Stimulated activated naive CD4-positive, alpha-beta T cell treated with Interleukin-2 at 50 U/mL for 16 hours (primary cell): ENCODE measurements around the gene KCNK15.
"Not testable (repeated sequence)": the region's sequence is repeated elsewhere in the genome, so short reads cannot be mapped to it uniquely, and the experiment has no call there.

ENCODE experiments used
- DNase-seq: peaks from one replicate; lab custom pipeline; 2025; lab: John Stamatoyannopoulos, UW

KCNK15 gene

DNA sequence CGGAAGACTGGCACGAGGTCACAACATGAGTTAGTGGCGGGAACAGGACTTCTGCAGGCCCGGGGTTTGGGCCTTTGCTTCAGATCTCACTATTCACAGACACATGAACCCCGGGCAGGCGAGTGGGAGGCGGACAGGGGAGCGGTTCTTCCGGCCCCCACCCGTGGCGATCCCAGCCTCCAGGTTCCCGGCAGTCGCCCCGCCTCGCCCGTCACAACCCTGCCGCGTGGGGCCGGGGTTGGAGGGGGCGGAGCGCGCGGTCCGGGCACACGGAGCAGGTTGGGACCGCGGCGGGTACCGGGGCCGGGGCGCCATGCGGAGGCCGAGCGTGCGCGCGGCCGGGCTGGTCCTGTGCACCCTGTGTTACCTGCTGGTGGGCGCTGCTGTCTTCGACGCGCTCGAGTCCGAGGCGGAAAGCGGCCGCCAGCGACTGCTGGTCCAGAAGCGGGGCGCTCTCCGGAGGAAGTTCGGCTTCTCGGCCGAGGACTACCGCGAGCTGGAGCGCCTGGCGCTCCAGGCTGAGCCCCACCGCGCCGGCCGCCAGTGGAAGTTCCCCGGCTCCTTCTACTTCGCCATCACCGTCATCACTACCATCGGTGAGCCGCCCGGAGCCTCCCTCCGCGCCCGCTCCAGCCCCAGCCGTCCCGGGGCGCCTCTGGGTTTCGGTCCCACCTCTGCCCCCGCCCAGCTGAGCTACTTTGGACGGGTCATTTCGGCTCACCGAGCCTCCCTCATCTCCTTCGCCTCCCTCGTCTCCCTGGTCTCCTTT is at the start of gene KCNK15:
KCNK15 (plus strand) TSS at position 268 of the 769 bp plus-strand sequence; CDS start at position 314, 46 bp downstream.
- peak; percentile 55 for DNase-seq

DNA sequence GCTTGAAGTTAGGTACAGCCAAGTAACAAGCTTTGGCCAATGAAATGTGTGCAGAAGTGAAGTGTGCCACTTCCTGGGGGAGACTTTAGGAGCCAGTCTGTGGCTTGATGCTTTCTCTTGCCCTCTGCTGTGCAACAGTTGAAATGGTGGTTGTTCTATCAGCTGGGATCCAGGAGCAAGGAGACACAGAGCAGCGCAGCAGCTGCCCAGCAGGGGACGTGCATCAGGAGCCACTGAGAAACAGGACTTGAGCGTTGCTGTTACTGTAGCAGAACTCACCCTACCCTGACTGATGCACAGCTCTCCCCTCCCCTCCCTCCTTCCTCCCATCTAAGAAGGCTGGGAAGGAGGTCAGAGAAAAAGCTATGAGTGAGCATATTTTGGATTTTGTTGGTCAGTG is 49.4 kb upstream of the KCNK15 start:
- no peak for DNase-seq

DNA sequence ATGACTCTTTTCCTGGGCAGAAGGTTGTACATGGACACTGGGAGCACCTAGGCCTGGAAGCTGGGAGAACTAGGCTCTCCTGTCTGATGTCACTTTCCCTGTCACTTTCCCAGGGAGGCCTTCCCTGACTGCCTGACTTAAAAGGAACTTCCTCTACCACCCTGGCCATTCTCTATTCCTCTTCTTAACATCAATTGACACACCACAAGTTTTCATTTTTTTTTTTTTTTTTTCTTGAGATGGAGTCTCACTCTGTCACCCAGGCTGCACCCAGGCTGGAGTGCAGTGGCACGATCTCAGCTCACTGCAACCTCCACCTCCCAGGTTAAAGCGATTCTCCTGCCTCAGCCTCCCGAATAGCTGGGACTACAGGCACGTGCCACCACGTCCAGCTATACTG is 48.6 kb upstream of the KCNK15 start:
- not testable (repeated sequence) for DNase-seq

DNA sequence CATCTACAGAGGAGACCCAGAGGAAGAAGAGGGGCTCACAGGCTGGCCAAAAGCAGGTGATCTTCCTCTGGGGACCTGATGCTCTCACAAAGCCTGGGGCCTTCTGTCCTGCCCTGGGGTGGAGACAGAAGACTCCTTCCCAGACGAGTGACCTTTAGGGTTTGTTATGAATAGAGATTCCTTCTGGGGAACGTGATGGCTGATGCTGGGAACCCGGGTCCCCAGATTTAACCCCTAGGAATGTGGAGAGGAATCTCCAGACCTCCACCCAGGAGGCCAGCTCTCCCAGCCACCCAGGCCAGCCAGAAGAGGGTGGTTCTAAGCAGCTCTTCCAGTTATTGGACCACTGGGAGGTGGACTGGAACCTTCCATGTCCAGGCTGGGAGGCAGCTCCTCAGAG is 47.3 kb upstream of the KCNK15 start:
- DNase-seq, result no peak

DNA sequence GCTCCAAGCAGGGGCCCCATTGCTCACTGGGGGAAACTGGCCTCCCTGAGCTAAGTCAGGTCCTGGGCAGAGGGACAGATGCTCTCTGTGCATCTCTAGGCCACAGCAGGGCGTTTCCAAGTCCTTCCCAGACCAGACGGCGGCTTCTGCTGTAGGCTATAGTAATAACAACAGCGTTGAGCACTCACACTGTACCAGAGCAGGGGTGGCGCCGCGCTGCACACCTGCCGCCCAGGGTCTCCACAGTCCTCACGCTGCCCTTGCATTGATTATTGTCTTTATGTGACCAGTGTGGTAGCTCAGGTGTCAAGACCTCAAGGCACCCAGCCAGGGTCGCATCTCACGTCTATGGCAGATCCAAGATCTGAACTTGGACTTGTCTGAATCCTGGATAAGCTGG is 45.4 kb upstream of the KCNK15 start:
- no peak for DNase-seq

DNA sequence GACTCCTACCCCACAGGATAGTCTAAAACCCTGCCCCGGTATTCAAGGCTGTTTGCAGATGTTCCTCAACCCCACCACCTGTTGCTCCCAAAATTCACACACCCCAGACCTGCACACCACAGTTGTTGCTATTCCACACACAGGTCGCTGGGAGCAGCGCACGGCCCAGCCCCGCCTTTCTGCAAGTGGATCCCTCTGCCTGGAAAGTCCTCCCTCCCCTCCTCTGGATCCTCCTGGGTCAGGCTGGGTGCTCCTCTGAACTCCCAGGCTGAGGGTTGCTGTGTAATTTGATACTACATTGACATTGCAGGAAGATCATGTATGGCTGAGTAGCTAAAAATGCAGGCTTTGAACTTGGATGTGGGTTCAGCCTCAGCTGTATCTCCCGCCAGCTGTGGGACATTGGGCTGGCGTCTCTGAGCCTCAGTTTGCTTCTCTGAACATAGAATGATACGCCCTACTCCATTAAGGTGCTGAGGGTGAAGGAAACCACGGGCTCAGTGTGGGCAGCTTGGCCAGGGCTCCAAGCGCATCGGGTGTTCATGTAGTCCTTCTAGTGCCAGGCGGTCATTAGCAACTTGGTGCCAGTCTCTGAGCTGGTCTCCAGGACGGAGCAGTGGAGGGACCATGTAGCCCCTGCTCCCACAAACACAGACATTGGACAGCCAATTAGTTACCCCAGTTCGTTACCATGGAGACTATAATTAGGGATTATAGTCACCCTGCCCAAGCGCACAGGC is 44.4 kb upstream of the KCNK15 start:
- DNase-seq, result no peak

DNA sequence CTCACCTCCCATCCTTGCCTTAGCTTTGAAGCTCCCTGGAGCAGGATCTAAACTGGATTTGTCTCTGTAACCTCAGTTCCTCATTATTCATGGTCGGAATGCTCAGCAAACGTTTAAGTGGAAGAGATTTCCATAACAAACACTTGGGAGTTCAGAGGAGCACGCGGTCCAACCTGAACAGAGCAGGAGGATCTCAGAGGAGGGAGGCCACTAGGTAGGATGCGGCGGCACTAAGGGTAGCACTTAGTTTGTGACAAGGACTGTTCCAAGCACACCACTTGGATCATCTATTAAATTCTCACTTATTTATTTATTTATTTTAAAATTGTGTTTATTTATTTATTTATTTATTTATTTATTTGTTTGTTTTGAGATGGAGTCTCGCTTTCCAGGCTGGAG is 43.8 kb upstream of the KCNK15 start:
- DNase-seq, result no peak

DNA sequence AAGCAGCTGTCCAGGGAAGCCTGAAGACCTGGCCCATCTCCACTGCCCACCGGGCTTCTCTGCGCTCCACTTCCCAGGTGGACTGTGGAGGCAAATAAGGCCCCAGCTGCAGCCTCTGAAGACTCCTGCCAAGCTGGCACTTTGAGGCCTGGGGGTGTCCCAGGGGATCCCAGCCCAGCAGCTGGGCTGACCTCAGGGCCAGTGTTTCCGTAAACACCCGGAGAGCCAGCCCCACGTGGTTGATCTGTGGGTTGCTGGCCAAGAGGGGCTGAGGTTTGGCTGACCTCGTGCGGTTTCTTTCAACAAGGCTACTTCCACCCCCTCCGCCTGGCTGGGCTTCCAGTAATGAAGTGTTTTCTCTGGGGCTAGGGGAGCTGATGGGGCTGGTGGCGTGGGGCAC is 42.9 kb upstream of the KCNK15 start:
- DNase-seq, result no peak

DNA sequence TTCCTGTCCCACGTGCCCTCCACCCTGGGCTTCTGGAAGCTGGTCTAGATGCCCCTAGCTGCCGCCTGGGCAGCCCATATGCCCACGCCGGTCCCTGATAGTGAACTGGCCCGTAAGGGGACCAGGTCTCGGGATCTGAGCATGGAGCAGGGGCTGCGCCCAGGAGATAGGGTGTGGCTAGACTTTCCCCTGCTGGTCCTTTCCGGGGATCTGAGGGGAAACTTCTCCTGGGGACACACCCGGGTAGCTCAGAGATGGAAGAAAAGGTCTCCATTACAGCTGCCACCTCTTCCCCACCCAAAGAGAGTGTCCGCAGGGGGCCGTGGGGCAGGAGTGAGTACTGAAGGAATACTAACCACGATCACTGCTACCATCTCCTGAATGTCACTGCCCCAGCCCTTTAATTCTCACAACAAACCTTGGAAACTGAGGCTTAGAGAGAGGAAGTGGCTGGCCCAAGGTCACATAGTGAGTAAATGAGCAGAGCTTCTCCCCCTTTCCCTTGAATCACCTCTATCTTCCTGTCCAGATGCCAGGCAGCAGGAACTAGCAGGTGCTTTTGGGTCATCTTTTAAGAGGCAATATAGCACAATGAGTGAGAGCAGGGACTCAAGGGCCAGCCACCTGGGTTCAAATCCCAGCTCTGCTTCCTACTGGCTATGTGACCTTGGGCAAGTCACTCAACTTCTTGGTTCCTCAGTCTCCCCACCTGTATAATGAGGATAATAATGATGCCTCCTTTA is 42.3 kb upstream of the KCNK15 start:
- no peak for DNase-seq

DNA sequence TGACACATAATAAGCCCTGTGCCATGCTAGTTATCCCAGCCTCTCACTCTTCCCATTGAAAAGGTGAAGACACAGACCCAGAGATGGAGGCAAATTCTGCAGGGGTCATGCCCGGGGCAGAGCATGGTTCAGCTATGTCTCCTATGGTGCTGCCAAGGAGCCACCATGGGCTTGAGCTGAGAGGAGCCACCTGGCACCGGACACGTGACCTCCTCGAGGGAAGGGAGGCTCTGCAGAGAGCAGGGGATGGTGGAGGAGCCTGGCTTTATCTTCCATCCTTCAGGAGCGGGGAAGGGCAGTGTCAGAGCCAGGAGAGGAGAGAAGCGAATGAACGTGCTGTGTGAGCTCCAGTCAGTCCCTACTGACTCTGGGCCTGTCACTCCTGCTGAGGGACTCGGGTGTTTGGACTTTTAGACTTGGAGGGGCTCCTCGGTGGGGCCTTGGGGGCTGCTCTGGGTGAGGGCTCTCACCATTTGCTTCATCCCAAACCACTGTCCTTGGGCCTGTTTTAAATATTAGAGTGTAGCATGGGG is 41.6 kb upstream of the KCNK15 start:
- no peak for DNase-seq

DNA sequence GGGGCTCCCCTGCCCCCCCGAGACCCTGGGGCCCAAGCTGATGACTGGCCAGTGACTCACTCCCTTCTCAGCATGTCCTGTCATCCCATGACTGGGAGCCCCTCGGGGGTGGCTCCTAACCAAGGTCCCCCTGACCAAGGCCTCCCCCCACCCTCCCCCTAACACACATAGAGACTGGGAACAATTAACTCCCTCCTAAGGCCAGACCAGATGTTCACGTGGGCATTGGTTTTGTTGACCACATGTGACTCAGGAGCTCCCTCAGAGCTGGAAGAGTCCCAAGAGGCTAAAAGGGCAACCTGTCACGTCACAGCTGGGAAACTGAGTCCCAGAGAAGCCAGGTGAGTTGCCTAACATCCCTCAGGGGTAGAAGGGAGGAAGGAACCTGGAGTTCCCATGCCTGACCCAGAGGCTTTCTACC is 41.1 kb upstream of the KCNK15 start:
- no peak for DNase-seq

DNA sequence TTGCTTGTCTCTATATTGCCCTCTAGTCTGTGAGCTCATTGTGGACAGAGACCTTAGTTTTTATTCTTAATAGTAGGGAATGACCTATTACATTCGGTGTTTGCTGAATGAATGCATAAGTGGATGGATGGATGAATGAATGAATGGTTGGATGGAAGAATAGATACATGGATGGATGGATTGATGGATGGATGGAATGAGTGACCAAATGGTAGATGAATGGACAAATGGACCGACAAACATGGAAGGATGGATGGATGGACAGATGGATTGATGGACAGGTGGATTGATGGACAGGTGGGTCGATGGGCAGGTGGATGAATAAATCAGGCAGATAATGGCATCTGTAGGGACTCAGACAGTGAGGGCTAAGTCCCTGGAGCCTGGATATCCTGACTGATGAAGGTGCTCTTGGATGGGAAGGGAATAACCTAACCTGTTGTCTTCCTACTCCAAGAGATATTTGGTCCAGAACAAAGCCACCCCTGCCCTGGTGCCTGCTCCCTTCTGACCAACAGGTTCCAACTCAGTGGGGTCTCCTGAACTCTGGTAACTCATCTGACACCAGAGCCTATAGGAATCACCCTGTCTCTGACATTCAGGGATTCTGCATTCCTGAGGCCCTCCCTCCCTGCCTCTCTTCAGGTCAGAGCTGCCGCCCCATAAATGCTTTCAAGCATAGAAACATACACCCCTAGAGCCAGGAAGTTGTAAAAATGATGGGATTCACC is 40.1 kb upstream of the KCNK15 start:
- no peak for DNase-seq

DNA sequence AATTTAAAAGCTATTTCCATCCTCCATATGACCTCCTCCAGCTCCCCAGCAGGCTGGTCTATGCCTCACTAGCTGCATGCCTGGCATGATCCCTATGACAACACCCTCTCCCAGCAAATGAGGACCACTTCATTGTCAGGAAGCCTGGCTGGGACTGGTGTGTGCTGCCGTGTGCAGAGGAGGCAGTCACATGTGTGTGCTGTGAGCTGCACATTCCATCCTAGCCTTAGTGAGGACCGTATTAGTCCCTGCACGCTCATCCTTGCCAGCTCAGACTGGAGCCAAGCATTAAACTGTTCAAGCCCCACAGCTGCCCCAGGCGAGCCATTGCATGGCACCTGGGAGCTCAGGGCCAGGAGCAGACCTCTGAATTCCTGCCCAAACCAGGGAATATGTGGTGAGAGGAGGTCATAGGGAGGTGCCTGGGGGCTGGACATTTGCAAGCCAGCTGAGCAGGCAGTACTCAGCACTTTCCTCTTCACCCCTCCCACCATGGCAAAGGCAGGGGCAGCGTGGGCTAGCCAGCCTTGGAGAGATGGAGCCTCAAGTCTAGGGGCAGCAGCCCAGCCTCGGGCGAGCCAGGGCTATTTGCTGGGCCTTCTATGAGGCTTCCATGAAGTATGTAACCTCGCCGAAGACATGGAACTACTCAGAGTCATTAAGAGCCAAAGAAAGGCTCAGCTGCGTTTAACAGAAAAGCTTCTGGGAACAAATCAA is 39.2 kb upstream of the KCNK15 start:
- no peak for DNase-seq

DNA sequence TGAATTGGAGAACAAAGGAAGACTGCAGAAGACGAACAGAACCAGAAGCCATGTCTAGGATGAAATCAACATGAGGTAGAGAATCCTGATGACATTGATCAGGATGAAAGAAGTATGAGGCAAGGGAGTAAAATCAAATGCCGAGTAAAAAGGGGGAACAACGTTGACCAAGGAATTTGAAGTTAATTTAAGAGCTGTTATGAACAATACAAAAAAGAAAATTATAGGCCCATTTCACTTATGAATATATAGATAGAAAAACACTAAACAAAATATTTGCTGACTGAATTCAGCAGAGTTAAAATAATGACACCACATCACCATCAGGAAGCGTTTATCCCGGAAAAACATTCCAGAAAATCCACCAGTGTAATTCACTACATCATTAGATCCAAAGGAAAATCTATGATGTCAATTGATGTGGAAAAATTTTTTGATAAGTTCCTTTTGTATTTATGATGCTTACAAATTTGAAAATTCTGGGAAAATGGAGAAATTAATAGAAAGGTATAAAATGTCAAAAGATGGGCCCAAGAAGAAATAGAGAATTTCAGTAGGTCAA is 38.6 kb upstream of the KCNK15 start:
- no peak for DNase-seq

DNA sequence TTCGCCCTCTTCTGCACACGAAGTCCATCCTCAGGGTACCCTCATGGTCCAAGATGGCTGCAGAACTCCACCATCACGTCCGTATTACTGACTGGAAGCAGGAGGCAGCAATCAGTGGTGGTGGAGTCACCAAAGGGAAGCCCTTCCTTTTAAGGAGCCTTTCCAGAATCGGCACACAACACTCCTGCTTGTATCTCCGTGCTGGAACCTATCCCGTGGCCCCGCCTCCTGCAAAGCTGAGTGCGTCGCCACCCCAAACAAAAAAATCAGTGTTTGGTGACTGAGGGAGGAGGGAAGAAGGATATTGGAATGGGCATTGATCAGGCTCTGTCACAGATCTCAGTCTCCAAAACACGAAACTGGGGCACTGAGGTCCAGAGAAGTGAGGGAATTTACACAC is 36.3 kb upstream of the KCNK15 start:
- no peak for DNase-seq

DNA sequence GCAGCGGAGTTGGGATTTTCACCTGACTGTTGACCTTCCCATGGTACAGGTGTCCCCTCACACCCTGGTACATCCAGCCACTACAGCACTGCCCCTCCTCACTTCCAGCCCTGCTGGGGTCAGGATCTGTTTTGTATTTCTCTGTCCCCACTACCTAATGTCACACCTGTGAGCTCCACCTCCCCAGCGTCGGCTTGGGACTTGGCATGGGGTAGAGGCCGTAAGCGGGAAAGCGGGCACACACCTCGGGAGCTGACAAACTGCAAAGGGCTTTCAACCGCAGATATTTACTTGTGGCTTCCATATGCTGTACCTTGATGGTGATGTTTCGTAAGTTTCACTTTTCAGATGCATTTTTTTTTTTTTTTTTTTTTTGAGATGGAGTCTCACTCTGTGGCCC is 35.9 kb upstream of the KCNK15 start:
- no peak for DNase-seq

DNA sequence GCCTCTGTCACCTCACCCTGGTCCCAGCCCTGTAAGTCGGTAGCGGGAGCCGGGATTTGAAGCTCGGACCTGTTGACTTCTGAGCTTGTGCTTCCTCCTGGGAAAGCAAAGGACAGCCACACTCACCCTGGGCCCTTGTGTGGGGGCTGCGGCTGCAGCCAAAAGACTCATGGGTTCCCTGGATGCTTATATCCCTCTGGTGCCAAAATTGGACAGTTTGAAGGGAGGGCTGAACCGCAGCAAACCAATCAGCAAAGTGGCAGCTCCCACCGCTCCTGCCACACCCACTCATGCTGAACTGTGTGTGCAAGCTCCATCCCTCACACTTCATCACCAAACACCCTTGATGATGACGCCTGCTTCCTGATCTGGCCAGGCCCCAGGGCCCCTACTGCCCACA is 34.4 kb upstream of the KCNK15 start:
- no peak for DNase-seq

DNA sequence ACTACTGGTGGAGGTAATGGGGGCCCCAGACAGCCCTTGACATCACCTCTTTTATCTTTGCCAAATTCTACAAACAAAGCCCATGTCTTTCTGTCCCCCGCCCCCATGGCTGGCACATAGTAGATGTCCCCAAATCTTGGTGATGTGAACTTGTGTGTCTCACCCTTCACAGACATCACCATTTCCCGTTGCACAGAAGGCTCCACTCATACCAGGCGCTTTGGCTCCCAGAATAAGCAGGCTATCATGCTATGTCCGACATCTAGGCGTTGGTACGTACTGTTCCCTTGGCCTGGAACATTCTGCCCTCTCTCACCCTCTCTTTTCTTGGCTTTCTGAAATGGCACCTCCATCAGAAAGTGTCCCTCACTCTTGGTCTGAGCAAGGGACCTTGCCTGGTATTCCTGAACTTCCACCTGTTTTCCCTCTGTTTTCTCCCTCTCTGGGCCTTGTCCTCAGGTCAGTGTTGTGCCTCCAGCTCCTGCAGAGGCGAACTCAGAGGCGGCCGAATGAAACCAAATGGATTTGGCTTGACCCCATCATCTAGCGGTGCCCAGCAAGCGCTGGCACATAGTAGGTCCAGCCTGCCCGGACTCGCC is 31.5 kb upstream of the KCNK15 start:
- no peak for DNase-seq

DNA sequence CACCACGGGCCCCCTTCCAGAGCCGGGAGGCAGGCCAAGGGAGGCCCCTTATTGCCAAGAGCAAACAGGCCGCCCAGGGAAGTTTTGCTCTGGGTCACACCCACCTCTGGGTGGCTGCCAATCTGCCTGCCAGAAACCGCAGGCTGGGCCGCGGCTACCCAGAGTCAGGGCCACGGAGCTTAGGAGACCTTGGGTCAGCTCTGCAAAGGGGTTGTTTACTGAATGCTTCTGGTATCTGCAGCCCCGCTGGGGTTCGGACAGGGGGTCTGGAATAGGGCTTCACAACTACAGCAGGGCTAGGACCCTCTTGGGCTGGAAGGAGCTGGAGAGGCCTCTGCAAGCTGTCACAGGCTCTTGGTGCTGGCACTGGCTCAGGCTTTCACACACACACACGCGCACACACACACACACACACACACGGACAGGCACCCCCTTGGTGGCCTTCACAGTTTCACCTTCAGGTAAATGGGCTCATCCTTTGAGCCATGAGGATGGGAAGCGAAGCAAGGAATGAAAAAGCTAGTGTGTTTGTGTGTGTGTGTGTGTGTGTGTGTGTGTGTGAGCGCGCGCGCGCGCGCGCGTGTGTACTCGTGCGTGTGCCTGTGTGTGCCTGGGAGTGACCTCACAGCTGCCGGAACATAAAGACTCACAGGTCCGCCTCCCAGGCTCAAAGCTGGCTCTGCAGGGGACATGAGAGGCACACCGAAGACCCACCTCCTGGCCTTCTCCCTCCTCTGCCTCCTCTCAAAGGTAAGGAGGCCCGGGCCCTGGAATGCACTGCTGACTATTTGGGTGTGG is 30.8 kb upstream of the KCNK15 start, which contains the start of gene CCN5:
CCN5 (plus strand) TSS at position 669 of the 798 bp plus-strand sequence; CDS start at position 691, 22 bp downstream.
- DNase-seq, result no peak
